Suprapubic skin (tissue), 4 donors: ENCODE results near the gene CYCS. TPM values are rescaled to one million over a fixed set of nuclear protein-coding genes. Genes with fewer than 3 reads are reported as not detected.

Source experiments
- total RNA-seq, 4 donors: library from RNA; depleted of rRNA; stranded (reverse); fragments of >200 nt; gene quantifications; one replicate each; pipeline ENCODE4 v1.1.0, GENCODE V29; 2016

CYCS gene
- total RNA-seq, 4 donors from 2014 or later, result 23.3 to 59.1 (median 32.6) TPM

Other genes starting within 250 kb of the CYCS start
- 10 to 100 TPM; 22.0 to 49.0 (median 27.3) TPM for gene OSBPL3, start 145.1 kb downstream of the CYCS start, total RNA-seq
- not detected for gene NPVF, start 103.2 kb upstream of the CYCS start, total RNA-seq